ENCODE data around the gene FAM135A. TPM values are rescaled to one million over a fixed set of nuclear protein-coding genes. Genes with fewer than 3 reads are reported as not detected.

Gene FAM135A
- 10.6 and 15.1 TPM in 2 replicates for total RNA-seq

DNA sequence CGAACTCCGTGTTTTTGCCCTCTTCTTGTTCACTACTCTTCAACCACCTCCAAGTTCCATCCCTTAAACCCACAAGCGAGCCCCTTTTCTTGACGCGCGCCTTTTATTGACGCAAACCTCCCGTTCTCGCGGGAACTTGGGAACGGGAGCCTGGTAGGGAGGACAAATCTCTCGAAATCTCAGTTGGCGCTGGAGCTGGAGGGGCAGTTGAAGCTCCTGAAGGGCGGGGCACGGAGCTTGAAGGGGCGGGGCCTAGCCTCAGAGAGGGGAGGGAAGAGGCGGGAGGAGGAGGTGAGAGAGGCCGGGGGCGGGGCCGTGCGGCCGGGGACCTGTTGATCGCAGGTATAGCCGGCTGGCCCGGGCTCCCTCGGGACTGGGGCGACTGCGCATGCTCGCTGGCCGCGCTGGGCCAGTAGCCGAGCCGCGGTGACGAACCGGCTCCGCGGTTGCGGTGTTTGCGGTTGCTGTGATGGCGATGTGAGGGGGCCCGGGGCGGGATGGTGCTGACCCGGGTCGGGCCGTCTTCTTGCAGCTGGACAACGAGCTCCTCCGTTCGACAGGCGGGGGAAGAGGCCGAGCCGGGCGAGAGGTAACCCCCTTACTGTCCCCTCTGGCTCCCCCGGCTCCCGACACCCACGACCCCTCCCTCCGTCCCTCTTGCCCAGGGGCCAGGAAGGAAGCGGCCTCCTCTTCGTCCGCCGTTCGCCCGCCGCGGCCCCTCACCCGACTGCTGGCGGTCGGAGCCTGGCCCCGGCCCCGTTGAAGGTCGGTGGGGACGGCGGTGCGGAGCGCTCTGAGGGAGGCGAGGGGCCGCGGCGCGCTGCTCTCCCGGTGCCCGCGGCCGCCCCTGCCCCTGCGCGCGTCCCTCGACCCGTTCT, at the start of gene FAM135A:
Gene FAM135A, plus strand, starts transcription at position 395 of the 878 bp plus-strand sequence. CDS start 14,835 bp downstream, outside the sequence.

DNA sequence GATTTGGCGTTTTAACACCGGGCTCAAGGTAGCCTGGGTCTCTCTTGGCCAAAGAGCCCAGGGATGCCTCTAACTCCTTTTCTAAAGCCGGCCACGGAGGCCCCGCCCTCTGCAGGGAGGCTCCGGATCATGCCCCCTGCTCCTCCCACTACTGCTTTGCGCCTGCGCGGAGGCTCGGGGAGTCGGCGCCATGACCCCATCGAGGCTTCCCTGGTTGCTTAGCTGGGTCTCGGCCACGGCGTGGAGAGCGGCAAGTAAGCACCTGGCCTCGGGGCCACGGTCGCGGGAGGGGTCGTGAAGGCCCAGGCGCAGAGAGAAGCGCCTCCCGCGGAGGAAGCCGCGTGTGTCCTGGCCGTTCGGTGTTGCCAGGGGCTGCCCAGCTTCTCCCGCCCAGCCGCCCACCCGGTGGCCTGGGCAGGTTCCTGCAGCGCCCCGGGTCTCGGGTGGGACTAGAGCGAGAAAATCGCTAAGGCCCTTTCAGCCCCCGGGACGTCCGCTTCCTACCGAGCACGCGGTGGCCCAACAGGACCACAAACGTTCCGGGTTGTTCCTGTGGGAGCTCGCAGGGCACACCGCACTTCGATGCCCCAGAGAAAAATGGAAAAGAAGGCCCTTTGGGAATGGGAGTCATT, 153.6 kb downstream of the FAM135A start, which contains the start of gene SDHAF4:
Gene SDHAF4, plus strand, starts transcription at position 180 of the 632 bp plus-strand sequence. Its CDS starts 11 bp downstream, at position 191.

Other genes starting within 250 kb of the FAM135A start
- not detected in 2 replicates for gene COL9A1, start 110.4 kb upstream of the FAM135A start, total RNA-seq
- gene SDHAF4, start 153.4 kb downstream of the FAM135A start, total RNA-seq = 5.2 and 5.8 TPM in 2 replicates